IPS DF 6.9 (cell line): Measurements from ENCODE around the gene ATOSB.

Source experiments
- DNase-seq: peaks from one replicate; pipeline ENCODE4 v3.0.0-alpha.2; 2013; ENCODE audit warnings: low read depth, low spot score
- H3K27ac ChIP-seq: one replicate; pipeline ENCODE4 v1.5.1; 2013; ENCODE audit warnings: low read length, control low read depth
- H3K27me3 ChIP-seq: 2 replicates; pipeline ENCODE4 v1.6.1; 2013; ENCODE audit warnings: mild to moderate bottlenecking, low read length; ENCODE audit not compliant: control insufficient read depth, insufficient read depth
- H3K36me3 ChIP-seq: 2 replicates; pipeline ENCODE4 v1.6.1; 2013; ENCODE audit warnings: low read length; ENCODE audit not compliant: control insufficient read depth, insufficient read depth
- H3K4me1 ChIP-seq: 2 replicates; pipeline ENCODE4 v1.6.1; 2013; ENCODE audit warnings: low read length; ENCODE audit not compliant: control insufficient read depth, insufficient read depth
- H3K4me3 ChIP-seq: 2 replicates; pipeline ENCODE4 v1.5.1; 2013; ENCODE audit warnings: mild to moderate bottlenecking, low read length
- H3K9me3 ChIP-seq: 2 replicates; pipeline ENCODE4 v1.6.1; 2013; ENCODE audit warnings: low read length, inconsistent platforms; ENCODE audit not compliant: control insufficient read depth, insufficient read depth
- WGBS: extraction: QIAGEN DNeasy Blood & Tissue Kit; methylation state at CpG from one replicate; pipeline ENCODE4 v1.1.7; 2013; ENCODE audit warnings: mixed read lengths, missing lambda C conversion rate; ENCODE audit not compliant: insufficient read length, insufficient coverage; 5-methylcytosine and 5-hydroxymethylcytosine counted together

ATOSB gene

DNA sequence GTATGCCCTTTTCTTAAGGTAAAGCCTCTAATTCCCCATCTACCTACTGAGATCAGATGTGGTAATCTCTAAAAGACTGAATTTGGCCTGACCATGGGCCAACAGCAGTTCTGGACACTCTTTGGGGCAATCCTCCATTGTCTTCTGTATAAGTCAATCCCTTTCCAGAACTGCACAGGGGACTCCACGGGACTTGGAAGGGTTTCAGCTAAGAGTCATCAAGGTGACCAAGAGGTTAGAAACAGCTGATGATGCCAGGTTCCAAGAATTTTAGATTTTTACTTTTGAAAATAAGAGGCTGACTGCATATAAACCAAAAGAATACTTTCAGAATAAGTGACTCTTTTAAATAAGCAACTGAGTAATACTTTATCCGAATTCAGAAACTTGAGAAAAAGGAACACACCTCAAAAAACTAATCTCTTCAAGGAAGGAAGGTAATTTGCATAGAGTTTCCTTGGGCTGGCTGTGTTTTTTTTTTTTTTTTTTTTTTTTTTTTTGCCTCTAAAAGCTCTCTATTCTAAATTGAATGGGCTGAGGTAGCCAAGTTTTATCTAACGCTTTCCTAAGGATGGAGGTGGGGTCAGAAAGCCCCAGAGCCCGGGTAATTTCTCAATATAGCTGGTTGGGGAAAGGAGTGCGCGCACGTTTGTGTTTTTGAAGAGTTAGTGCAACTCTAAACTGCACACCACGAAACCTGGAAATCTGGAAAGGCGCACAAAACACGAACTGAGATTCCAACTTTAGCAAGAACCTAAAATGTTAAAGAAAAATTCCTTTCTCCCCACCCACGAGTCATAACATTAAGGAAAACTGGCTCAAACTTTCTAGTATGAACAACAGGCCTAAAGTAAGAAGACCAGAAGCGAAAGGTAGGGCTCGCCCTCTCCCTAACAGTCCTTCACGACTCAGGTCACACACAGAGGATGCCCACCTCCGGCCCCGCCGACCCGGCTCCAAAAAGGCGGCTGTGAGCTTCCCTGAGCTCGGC, 44.5 kb downstream of the ATOSB start:
- peak overlapping the region; percentile 68; the same call in 1 of the 2 replicates for H3K4me3 ChIP-seq
- no peak for DNase-seq
- no peaks in the 10 kb centered on the region for H3K9me3 ChIP-seq
- H3K36me3 ChIP-seq: peaks cover 17% of the 10 kb centered on the region
- H3K27ac ChIP-seq: no peak overlapping the region
- no peaks in the 10 kb centered on the region for H3K27me3 ChIP-seq
- H3K4me1 ChIP-seq: no peaks in the 10 kb centered on the region
- no CpG with 5 or more reads among the region's 20 CpGs for WGBS

DNA sequence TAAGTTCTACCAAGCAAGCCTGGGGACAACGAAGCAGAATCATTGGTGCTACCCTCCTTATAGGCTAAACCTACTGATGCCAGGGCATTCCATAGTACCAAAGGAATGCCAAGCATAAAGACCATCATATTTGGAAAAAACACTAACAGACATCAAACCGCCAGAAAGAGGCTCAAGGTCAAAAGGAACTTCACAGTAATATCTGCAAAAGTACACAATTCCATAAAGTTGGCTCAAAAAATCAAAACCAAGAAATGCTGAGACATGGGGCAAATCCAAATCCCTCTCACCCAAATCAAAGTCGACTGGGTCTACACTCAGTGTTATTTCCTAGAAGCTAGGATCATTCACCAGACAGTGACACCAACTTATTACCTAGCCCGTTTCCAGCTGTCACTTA, 46.6 kb downstream of the ATOSB start:
- no peak for DNase-seq
- no peak overlapping the region for H3K4me3 ChIP-seq
- no peak overlapping the region for H3K27ac ChIP-seq
- H3K4me1 ChIP-seq: no peaks in the 10 kb centered on the region
- H3K36me3 ChIP-seq: peaks cover 29% of the 10 kb centered on the region
- WGBS: no CpG with 5 or more reads among the region's 4 CpGs
- H3K9me3 ChIP-seq: no peaks in the 10 kb centered on the region
- H3K27me3 ChIP-seq: no peaks in the 10 kb centered on the region

DNA sequence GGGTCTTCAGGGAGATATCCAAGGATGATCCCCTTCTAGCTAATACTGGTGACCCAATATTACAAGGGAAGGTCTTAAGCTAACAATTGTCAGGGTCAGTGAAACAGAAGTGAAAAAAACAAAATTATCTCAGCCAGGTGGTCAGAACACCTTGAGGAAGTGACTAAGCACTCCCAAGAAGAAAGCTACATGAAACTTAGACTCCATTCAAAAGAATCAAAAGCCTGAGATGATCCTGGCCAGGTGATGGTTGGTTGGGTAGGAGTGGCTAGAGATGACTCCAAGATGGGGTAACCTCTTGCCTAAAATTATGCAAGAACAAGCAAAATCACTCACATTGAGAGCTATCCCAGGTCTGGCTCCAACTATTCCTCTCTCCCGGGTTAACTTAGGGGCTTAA, 48.6 kb downstream of the ATOSB start:
- no peak overlapping the region for H3K27ac ChIP-seq
- no peak overlapping the region for H3K4me3 ChIP-seq
- no peaks in the 10 kb centered on the region for H3K9me3 ChIP-seq
- no peaks in the 10 kb centered on the region for H3K4me1 ChIP-seq
- peaks cover 45% of the 10 kb centered on the region for H3K36me3 ChIP-seq
- no CpG with 5 or more reads among the region's 1 CpG for WGBS
- no peak for DNase-seq
- H3K27me3 ChIP-seq: no peaks in the 10 kb centered on the region

DNA sequence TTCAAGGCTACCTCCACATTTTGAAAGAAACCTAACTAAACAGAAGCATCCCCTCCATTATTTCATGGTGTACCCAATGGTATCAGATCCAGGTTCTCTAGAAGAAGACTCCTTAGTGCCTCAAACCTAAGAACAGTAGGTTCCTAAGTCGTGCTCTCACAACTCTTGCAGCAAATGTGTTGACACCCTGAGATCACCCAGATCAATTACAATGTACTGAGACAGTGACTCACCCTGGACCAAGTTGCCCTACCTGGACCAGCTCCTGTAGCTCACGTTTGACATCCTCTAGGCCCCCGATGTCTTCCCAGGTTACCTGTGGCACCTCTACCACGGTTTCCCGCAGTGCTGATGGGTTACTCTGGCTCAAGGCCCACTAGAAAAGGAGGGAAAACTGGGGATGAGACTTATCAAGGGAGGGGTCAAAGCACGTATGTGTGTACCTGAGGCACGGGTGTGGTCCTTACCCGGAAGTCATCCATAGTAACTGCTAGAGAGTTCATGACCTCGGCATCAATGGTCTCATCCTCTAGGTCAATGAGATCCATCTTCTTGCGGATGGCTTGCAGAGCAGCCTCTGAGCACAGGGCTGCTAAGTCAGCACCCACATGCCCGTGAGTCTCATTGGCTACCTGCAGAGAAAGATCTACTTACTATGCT, 55.0 kb downstream of the ATOSB start:
- Histone ChIP-seq H3K27me3 (no peaks in the 10 kb centered on the region), H3K36me3 (peaks cover 79% of the 10 kb centered on the region), H3K4me3 (no peak overlapping the region), H3K9me3 (no peaks in the 10 kb centered on the region), H3K4me1 (no peaks in the 10 kb centered on the region), H3K27ac (no peak overlapping the region)
- no CpG with 5 or more reads among the region's 11 CpGs for WGBS
- no peak for DNase-seq

DNA sequence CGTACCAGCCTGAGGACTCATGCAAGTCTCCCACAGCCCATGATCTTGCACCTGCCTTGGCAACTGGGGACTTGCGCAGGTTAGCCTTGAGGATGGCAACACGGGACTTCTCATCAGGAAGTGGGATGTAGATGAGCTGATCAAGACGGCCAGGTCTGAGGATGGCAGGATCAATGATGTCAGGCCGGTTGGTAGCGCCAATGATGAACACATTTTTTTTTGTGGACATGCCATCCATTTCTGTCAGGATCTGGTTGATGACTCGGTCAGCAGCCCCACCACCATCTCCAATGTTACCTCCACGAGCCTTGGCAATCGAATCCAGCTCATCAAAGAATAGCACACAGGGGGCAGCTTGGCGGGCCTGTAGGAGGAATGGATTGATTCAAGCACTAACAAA, 56.2 kb downstream of the ATOSB start:
- Histone ChIP-seq H3K27me3 (no peaks in the 10 kb centered on the region), H3K9me3 (no peaks in the 10 kb centered on the region), H3K36me3 (peaks cover 73% of the 10 kb centered on the region), H3K27ac (no peak overlapping the region), H3K4me1 (no peaks in the 10 kb centered on the region), H3K4me3 (no peak overlapping the region)
- no CpG with 5 or more reads among the region's 10 CpGs for WGBS
- DNase-seq: no peak

DNA sequence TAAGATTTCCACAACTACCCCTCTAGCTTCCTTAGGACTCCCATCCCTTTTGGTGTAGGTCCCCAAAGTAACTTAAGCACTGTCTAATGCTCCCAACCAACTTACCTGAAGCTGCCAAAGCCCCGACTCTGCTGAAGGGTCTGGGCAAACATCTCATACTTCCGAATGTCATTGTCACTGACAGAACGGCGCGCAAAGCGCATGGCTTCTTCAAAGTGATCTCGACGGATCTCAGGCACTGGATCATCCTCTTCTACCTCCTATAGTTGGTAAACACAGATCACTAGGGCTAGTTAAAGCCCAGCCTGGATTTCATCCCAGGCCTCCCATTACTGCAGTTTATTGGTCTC, 58.4 kb downstream of the ATOSB start:
- peaks cover 56% of the 10 kb centered on the region for H3K36me3 ChIP-seq
- no peak for DNase-seq
- no peaks in the 10 kb centered on the region for H3K9me3 ChIP-seq
- H3K27me3 ChIP-seq: no peaks in the 10 kb centered on the region
- no peak overlapping the region for H3K4me3 ChIP-seq
- no peak overlapping the region for H3K27ac ChIP-seq
- no CpG with 5 or more reads among the region's 8 CpGs for WGBS
- no peaks in the 10 kb centered on the region for H3K4me1 ChIP-seq

DNA sequence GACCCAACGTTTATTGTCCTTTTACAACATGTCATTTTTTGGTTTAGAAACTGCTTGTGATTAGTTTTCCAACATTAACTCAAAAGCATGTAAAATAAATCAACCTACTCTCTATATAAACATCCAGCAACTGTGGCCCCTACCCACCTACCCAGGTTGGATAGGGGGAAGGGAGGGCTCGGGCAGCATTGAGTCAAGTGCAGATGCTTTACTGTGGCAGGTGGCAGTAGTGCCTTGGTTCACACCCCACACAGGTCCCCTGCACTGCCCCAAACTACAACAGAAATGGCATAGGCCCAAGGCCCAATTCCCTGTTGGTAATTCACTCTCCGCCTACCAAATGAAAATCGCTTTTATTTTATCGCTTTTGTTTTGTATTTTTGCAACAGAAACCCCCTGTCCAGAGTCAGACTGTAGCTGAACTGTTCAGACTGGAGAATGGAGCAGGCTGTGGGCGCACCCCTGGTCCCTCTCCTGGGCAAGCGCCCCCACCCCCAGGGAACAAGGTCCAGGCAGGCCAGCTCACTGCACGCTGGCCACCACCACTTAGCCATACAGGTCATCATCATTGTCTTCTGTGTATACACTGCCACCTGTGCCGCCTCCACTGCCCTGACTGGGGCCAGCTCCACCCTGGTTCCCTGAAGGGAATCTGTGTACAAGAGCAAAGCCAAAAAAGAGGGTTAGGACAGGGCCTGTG, 58.9 kb downstream of the ATOSB start:
- Histone ChIP-seq H3K9me3 (no peaks in the 10 kb centered on the region), H3K36me3 (peaks cover 51% of the 10 kb centered on the region), H3K27ac (no peak overlapping the region), H3K4me3 (no peak overlapping the region), H3K27me3 (no peaks in the 10 kb centered on the region), H3K4me1 (no peaks in the 10 kb centered on the region)
- no CpG with 5 or more reads among the region's 9 CpGs for WGBS
- DNase-seq: no peak

DNA sequence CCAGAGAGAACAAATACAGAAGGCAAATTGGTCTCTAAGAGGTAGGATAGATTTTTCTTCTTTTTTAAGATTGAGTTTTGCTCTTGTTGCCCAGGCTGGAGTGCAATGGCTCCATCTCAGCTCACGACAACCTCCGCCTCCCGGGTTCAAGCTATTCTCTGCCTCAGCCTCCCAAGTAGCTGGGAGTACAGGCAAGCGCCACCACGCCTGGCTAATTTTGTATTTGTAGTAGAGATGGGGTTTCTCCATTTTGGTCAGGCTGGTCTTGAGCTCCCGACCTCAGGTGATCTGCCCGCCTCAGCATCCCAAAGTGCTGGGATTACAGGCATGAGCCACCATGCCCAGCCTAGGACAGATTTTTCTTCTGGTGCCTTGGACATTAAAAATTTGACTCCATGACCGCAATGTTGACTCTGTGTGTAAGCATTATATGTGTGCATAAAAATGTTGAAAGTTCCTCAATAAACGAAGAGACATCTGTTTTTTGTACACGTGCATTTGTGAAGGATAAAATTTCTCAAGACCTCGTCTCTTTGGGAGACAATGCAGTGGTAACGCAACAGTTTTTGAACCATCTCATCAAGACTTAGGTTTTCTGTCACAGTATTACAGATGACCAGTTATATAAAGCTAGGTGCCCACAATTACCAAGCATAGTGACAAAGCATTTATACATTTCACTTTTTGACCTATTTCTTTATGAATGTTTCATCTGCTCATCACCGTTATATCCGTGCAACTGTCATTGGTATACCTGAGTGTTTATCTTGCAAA, 60.6 kb downstream of the ATOSB start:
- Histone ChIP-seq H3K27ac (no peak overlapping the region), H3K4me3 (no peak overlapping the region), H3K9me3 (no peaks in the 10 kb centered on the region), H3K27me3 (no peaks in the 10 kb centered on the region), H3K4me1 (no peaks in the 10 kb centered on the region), H3K36me3 (peaks cover 35% of the 10 kb centered on the region)
- no CpG with 5 or more reads among the region's 14 CpGs for WGBS
- no peak for DNase-seq

DNA sequence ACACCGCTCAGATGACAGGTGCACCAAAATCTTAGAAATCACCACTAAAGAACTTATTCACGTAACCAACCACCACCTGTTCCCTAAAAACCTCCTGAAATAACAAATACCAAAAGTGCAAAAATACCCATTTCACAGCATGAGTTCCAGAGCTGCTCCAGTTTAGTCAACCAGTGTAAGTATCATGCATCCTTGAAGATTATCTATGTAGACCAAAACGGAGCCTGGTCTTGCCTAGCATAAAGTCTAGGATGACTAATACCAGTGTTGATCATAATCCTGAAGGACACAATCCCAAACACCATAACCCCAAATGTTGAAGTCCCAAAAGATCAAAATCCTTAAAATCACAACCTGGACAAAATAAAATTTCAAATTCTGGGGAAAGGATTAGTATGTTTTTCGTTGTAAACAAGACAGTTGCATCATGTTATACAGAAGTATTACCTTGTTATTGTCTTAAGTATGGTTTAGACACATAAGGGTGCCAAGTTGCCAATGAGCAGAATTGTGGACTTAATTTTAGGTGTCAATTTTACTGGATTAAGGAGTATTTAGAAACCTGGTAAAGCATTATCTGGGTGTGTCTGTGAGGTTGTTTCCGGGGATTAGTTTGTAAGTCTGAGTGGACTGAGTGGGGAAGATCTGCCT, 61.4 kb downstream of the ATOSB start:
- Histone ChIP-seq H3K9me3 (no peaks in the 10 kb centered on the region), H3K4me3 (no peak overlapping the region), H3K36me3 (peaks cover 28% of the 10 kb centered on the region), H3K4me1 (no peaks in the 10 kb centered on the region), H3K27me3 (no peaks in the 10 kb centered on the region), H3K27ac (no peak overlapping the region)
- no CpG with 5 or more reads among the region's 5 CpGs for WGBS
- no peak for DNase-seq
